B cell (primary cell): ENCODE results near the gene KMT2D. TPM values are rescaled to one million over a fixed set of nuclear protein-coding genes. Genes with fewer than 3 reads are reported as not detected.

Experiments
- ATAC-seq: fragments of 200-7000 bp; cut with Tn5 transposase; one replicate; pipeline ENCODE4 v1.10.0; 2021; ENCODE audit warnings: low read depth, mild to moderate bottlenecking, moderate number of reproducible peaks, moderate library complexity
- CTCF ChIA-PET: fragments of 350-600 bp; sonication (Branson Sonifier 250); formaldehyde crosslinking; loops from one replicate; lab custom pipeline; 2021; ENCODE audit warnings: antibody characterized with exemption, inconsistent platforms; lab: Charles Lee
- POLR2A ChIA-PET: fragments of 350-600 bp; sonication (Branson Sonifier 250); formaldehyde crosslinking; loops from one replicate; lab custom pipeline; 2021; ENCODE audit warnings: antibody characterized with exemption; lab: Charles Lee
- DNase-seq: peaks from one replicate; pipeline ENCODE4 v3.0.0; 2013
- H2AFZ ChIP-seq: 2 replicates; pipeline ENCODE4 v1.6.1; 2012; ENCODE audit warnings: mild to moderate bottlenecking, low read depth, low read length; ENCODE audit not compliant: insufficient read depth, poor library complexity, severe bottlenecking
- H3K27ac ChIP-seq, 2 donors: 1 replicate in 1 of 2; 2 replicates in 1 of 2; pipeline ENCODE4 v1.5.1; 2012 to 2013; ENCODE audit warnings: low read length in 2 of 2, mild to moderate bottlenecking in 2 of 2, moderate library complexity in 1 of 2
- H3K27me3 ChIP-seq, 4 experiments: fragments of 200-600 bp in 1 of 4; sonication (generic) in 1 of 4; replicated peaks in 1 of 4; 1 replicate in 2 of 4; 2 replicates in 2 of 4; pipeline versions ENCODE4 v1.6.1 to v1.7.0; 2013 to 2016; ENCODE audit warnings: low read length in 3 of 4, mild to moderate bottlenecking in 2 of 4, mixed read lengths in 1 of 4, moderate library complexity in 1 of 4; ENCODE audit not compliant: insufficient read depth in 4 of 4, control insufficient read depth in 3 of 4; ENCODE audit errors: control extremely low read depth in 1 of 4
- H3K36me3 ChIP-seq, 2 experiments: replicated peaks in 1 of 2; 1 replicate in 1 of 2; 2 replicates in 1 of 2; pipeline versions ENCODE4 v1.6.1 to v1.7.1; 2013; ENCODE audit warnings: low read length in 1 of 2; ENCODE audit not compliant: insufficient read depth in 2 of 2, control insufficient read depth in 1 of 2; ENCODE audit errors: control extremely low read depth in 1 of 2, extremely low read depth in 1 of 2
- H3K4me1 ChIP-seq, 2 donors: fragments of 200-600 bp in 1 of 2; sonication (generic) in 1 of 2; 1 replicate in 1 of 2; 2 replicates in 1 of 2; pipeline versions ENCODE4 v1.5.1 to v1.6.1; 2013 to 2017; ENCODE audit warnings: low read length in 2 of 2; ENCODE audit not compliant: control insufficient read depth in 2 of 2, insufficient read depth in 2 of 2
- H3K4me2 ChIP-seq: replicated peaks from 2 replicates; pipeline ENCODE3; 2012; ENCODE audit warnings: mild to moderate bottlenecking, low read depth, low read length; ENCODE audit not compliant: poor library complexity, severe bottlenecking
- H3K4me3 ChIP-seq, 5 experiments: fragments of 200-600 bp in 1 of 5; sonication (generic) in 1 of 5; 1 replicate in 3 of 5; 2 replicates in 2 of 5; pipeline versions ENCODE4 v1.5.1 to v1.7.0; 2011 to 2016; ENCODE audit warnings: low read length in 4 of 5, mild to moderate bottlenecking in 4 of 5, low read depth in 2 of 5, control low read depth in 1 of 5, moderate library complexity in 1 of 5; ENCODE audit not compliant: insufficient read depth in 1 of 5; ENCODE audit errors: control extremely low read depth in 1 of 5, extremely low read depth in 1 of 5
- H3K79me2 ChIP-seq: fragments of 200-600 bp; sonication (generic); one replicate; pipeline ENCODE4 v1.6.0; 2016; ENCODE audit warnings: low read length; ENCODE audit not compliant: control insufficient read depth, insufficient read depth
- H3K9ac ChIP-seq: fragments of 200-600 bp; sonication (generic); 2 replicates; pipeline ENCODE4 v1.6.1; 2017; ENCODE audit warnings: mild to moderate bottlenecking, low read length, moderate library complexity
- H3K9me3 ChIP-seq, 3 donors: one replicate each; pipeline versions ENCODE4 v1.6.1 to v1.7.1; 2013; ENCODE audit warnings: low read length in 2 of 3; ENCODE audit not compliant: control insufficient read depth in 2 of 3, insufficient read depth in 1 of 3; ENCODE audit errors: control extremely low read depth in 1 of 3
- H4K20me1 ChIP-seq: 2 replicates; pipeline ENCODE4 v1.6.0; 2012; ENCODE audit warnings: mild to moderate bottlenecking, low read length; ENCODE audit not compliant: insufficient read depth, control insufficient read depth, poor library complexity, severe bottlenecking
- H3K27ac Mint-ChIP-seq: one replicate; pipeline ENCODE4 v1.8.0; 2021; ENCODE audit warnings: mixed read lengths
- H3K27me3 Mint-ChIP-seq: one replicate; pipeline ENCODE4 v1.8.0; 2021; ENCODE audit warnings: mixed read lengths
- H3K4me1 Mint-ChIP-seq: one replicate; pipeline ENCODE4 v1.8.0; 2021; ENCODE audit warnings: mixed read lengths
- H3K4me3 Mint-ChIP-seq: one replicate; pipeline ENCODE4 v1.8.0; 2021; ENCODE audit warnings: mixed read lengths
- H3K9me3 Mint-ChIP-seq: one replicate; pipeline ENCODE4 v1.8.0; 2022; ENCODE audit warnings: mixed read lengths; ENCODE audit not compliant: insufficient read depth
- EZH2 ChIP-seq: IDR thresholded peaks from 2 replicates; pipeline ENCODE4 v1.6.1; 2012; ENCODE audit warnings: borderline replicate concordance, low read depth, mild to moderate bottlenecking, moderate library complexity, low read length; ENCODE audit not compliant: insufficient read depth, poor library complexity, severe bottlenecking
- WGBS: methylation state at CpG from one replicate; pipeline ENCODE4 v1.1.5; 2013; ENCODE audit warnings: missing lambda C conversion rate; ENCODE audit not compliant: insufficient coverage; 5-methylcytosine and 5-hydroxymethylcytosine counted together
- intact Hi-C: fragments of 100-400 bp; cut with micrococcal nuclease; formaldehyde crosslinking; loops from one replicate; pipeline ENCODE4 v1.10.0; 2022
- polyA plus RNA-seq: library from polyadenylated mRNA; depleted of rRNA; stranded (reverse); fragments of >200 nt; gene quantifications from 2 replicates; pipeline ENCODE4 v1.2.3, GENCODE V29; 2012
- total RNA-seq, 2 donors: library from RNA; stranded (reverse); fragments of 120-200 nt in 1 of 2; gene quantifications; 1 replicate in 1 of 2; 2 replicates in 1 of 2; pipeline versions ENCODE4 v1.2.3 to v1.2.4, GENCODE V29; 2013 to 2022
- TF ChIP-seq, protein P1 (sequence below): fragments of 200-600 bp; IDR thresholded peaks from one replicate; pipeline ENCODE4 v1.8.0; 2022; ENCODE audit warnings: antibody characterized with exemption, mild to moderate bottlenecking

KMT2D gene
- total and polyA plus RNA-seq, 2 donors (not counting 1 experiment from before 2014, with no cell fraction given), result 64.0 to 179 TPM

DNA sequence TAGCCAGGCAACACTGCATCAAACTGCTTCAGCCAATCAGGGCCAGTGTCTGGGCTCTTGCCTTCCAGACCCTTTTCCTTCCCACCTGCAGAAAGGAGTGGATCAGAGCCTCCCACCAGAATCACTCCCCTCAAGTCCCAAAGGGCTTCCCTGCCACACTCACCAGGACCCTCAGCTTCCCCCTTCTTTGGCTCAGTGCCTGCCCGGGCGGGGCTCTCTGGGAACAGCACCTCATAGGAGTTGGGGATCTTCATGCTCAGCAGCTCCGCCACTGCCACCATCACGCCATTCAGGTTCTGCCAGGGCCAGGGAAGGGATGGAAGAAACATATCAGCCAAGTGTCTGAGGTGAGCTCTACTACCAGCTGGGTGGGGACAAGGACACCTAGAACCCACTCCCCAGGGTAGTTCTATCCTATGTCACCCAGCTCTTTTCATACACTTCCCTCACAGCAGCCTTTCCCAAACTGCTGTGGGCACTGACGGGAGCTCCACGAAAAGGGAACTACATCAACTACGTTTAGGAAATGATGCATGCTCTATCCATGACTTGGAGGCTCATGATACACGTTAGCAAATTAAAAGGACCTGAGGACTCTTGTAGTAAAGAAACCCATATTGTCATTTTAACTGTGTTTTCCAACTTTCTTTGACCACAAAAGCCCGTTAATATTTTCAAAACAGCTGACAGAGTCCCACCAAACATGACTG, 32.6 kb downstream of the KMT2D start:
- H3K27ac Mint-ChIP-seq, result no peak overlapping the region
- Histone ChIP-seq H3K36me3 (peaks cover 2 to 73% of the 10 kb centered on the region in 2 experiments), H3K4me3 (no peak overlapping the region), H3K27ac (no peak overlapping the region), H4K20me1 (peaks cover 12% of the 10 kb centered on the region), H3K27me3 (no peaks in the 10 kb centered on the region), H3K4me1 (no peaks in the 10 kb centered on the region), H3K79me2 (peaks cover 15% of the 10 kb centered on the region), H3K4me2 (no peak overlapping the region), H3K9ac (no peak overlapping the region), H3K9me3 (no peaks in the 10 kb centered on the region), H2AFZ (no peak overlapping the region)
- TF ChIP-seq, protein P1, sequence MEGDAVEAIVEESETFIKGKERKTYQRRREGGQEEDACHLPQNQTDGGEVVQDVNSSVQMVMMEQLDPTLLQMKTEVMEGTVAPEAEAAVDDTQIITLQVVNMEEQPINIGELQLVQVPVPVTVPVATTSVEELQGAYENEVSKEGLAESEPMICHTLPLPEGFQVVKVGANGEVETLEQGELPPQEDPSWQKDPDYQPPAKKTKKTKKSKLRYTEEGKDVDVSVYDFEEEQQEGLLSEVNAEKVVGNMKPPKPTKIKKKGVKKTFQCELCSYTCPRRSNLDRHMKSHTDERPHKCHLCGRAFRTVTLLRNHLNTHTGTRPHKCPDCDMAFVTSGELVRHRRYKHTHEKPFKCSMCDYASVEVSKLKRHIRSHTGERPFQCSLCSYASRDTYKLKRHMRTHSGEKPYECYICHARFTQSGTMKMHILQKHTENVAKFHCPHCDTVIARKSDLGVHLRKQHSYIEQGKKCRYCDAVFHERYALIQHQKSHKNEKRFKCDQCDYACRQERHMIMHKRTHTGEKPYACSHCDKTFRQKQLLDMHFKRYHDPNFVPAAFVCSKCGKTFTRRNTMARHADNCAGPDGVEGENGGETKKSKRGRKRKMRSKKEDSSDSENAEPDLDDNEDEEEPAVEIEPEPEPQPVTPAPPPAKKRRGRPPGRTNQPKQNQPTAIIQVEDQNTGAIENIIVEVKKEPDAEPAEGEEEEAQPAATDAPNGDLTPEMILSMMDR, result no peak
- TF ChIP-seq EZH2, result no peak
- no peaks in the 10 kb centered on the region for H3K27me3 Mint-ChIP-seq
- ChIA-PET POLR2A (interaction anchor here (0.7 kb wide), 1 partner anchor 9 kb away, joined by 3 read pairs; no protein-coding TSS in a partner anchor), CTCF (interaction anchor here (1.0 to 1.7 kb wide), 3 partner anchors 31 to 160 kb away, joined by 3 to 9 read pairs (median 3); no protein-coding TSS in a partner anchor)
- ATAC-seq, result no peak
- 96% methylated on average over 6 of the region's 9 CpGs for WGBS
- H3K4me1 Mint-ChIP-seq, result no peaks in the 10 kb centered on the region
- no peak for DNase-seq
- intact Hi-C loops, result no loop called here
- no peaks in the 10 kb centered on the region for H3K9me3 Mint-ChIP-seq
- H3K4me3 Mint-ChIP-seq, result no peak overlapping the region
